ENCODE data around the gene FAM83C. TPM values are rescaled to one million over a fixed set of nuclear protein-coding genes. Genes with fewer than 3 reads are reported as not detected.

Gene FAM83C
- total RNA-seq, 1 donor from 2014 or later = not detected

GRCh38 chr20:35304956-35305355, 12.7 kb upstream of the FAM83C start:
- H3K9me3 Mint-ChIP-seq = no peaks in the 10 kb centered on the region
- H3K4me3 Mint-ChIP-seq = peak overlapping the region; percentile 18
- TF ChIP-seq EZH2 (IDR thresholded peaks at IDR 0.05) = no peak
- TF ChIP-seq EZH2phosphoT487 (IDR thresholded peaks at IDR 0.05) = no peak
- no peak for TF ChIP-seq CTCF (IDR thresholded peaks at IDR 0.05)
- no peaks in the 10 kb centered on the region for H3K27me3 Mint-ChIP-seq (ENCODE audit: insufficient read depth, low read depth)
- H3K9ac ChIP-seq = no peak overlapping the region
- no peaks in the 10 kb centered on the region for H3K79me2 ChIP-seq (ENCODE audit: low read depth)
- H3K9me3 ChIP-seq (ENCODE audit: low read depth) = no peaks in the 10 kb centered on the region
- H3K27me3 ChIP-seq = no peaks in the 10 kb centered on the region
- H3K4me2 ChIP-seq = no peak overlapping the region
- no peak overlapping the region for H3K4me3 ChIP-seq
- H3K27ac ChIP-seq = no peak overlapping the region
- H4K20me1 ChIP-seq (ENCODE audit: low read depth) = no peaks in the 10 kb centered on the region
- no peak overlapping the region for H3K27ac Mint-ChIP-seq
- peaks cover 3% of the 10 kb centered on the region for H3K4me1 Mint-ChIP-seq
- H3K4me1 ChIP-seq = no peaks in the 10 kb centered on the region
- H2AFZ ChIP-seq (replicated peaks) = no peak overlapping the region
- H3F3A ChIP-seq (ENCODE audit: low read depth) = no peaks in the 10 kb centered on the region
- H3K36me3 ChIP-seq = no peaks in the 10 kb centered on the region
- no peak for DNase-seq (ENCODE audit: low spot score)
- H3K36me3 Mint-ChIP-seq = peaks cover 5% of the 10 kb centered on the region

GRCh38 chr20:35303735-35304491, 11.7 kb upstream of the FAM83C start:
- Mint-ChIP-seq H3K36me3 (peaks cover 5% of the 10 kb centered on the region), H3K4me1 (peaks cover 3% of the 10 kb centered on the region), H3K9me3 (no peaks in the 10 kb centered on the region), H3K27ac (no peak overlapping the region), H3K4me3 (no peak overlapping the region), H3K27me3 (ENCODE audit: insufficient read depth, low read depth) (no peaks in the 10 kb centered on the region)
- H4K20me1 ChIP-seq (ENCODE audit: low read depth) = no peaks in the 10 kb centered on the region
- no peaks in the 10 kb centered on the region for H3K9me3 ChIP-seq (ENCODE audit: low read depth)
- TF ChIP-seq EZH2phosphoT487 (IDR thresholded peaks at IDR 0.05) (no peak), CTCF (IDR thresholded peaks at IDR 0.05) (peak; percentile 96)
- H3K36me3 ChIP-seq = no peaks in the 10 kb centered on the region
- no peak overlapping the region for H3K9ac ChIP-seq
- no peaks in the 10 kb centered on the region for H3F3A ChIP-seq (ENCODE audit: low read depth)
- H3K4me1 ChIP-seq = no peaks in the 10 kb centered on the region
- no peaks in the 10 kb centered on the region for H3K79me2 ChIP-seq (ENCODE audit: low read depth)
- H3K27me3 ChIP-seq = no peaks in the 10 kb centered on the region
- H3K4me2 ChIP-seq = peak overlapping the region; percentile 33
- no peak overlapping the region for H3K27ac ChIP-seq
- no peak overlapping the region for H3K4me3 ChIP-seq
- DNase-seq (ENCODE audit: low spot score) = peak; percentile 91
- H2AFZ ChIP-seq (replicated peaks) = no peak overlapping the region

- no peak overlapping the region for H3K4me2 ChIP-seq
- H3K27ac ChIP-seq = no peak overlapping the region
- H3K79me2 ChIP-seq (ENCODE audit: low read depth) = no peaks in the 10 kb centered on the region
- no peaks in the 10 kb centered on the region for H3K9me3 ChIP-seq (ENCODE audit: low read depth)
- H3K4me1 ChIP-seq = no peaks in the 10 kb centered on the region
- Mint-ChIP-seq H3K27ac (no peak overlapping the region), H3K36me3 (peaks cover 5% of the 10 kb centered on the region), H3K4me3 (no peak overlapping the region), H3K27me3 (ENCODE audit: insufficient read depth, low read depth) (no peaks in the 10 kb centered on the region), H3K9me3 (no peaks in the 10 kb centered on the region), H3K4me1 (peaks cover 3% of the 10 kb centered on the region)
- no peak overlapping the region for H3K4me3 ChIP-seq
- no peak for TF ChIP-seq EZH2 (IDR thresholded peaks at IDR 0.05)
- no peak for TF ChIP-seq CTCF (IDR thresholded peaks at IDR 0.05)
- no peak for TF ChIP-seq EZH2phosphoT487 (IDR thresholded peaks at IDR 0.05)
- H2AFZ ChIP-seq (replicated peaks) = no peak overlapping the region
- no peaks in the 10 kb centered on the region for H3K36me3 ChIP-seq
- no peak for DNase-seq (ENCODE audit: low spot score)
- no peaks in the 10 kb centered on the region for H3F3A ChIP-seq (ENCODE audit: low read depth)
- no peaks in the 10 kb centered on the region for H4K20me1 ChIP-seq (ENCODE audit: low read depth)
- no peaks in the 10 kb centered on the region for H3K27me3 ChIP-seq
- no peak overlapping the region for H3K9ac ChIP-seq
Measured at GRCh38 chr20:35303382-35303734, 11.1 kb upstream of the FAM83C start.
